GM12864 (cell line): ENCODE data around the gene EGLN1.

Experiments
- DNase-seq: peaks from one replicate; pipeline ENCODE4 v3.0.0-alpha.2; 2011; ENCODE audit warnings: low read depth
- H3K4me3 ChIP-seq: 2 replicates; pipeline ENCODE4 v1.5.1; 2011; ENCODE audit warnings: mild to moderate bottlenecking, low read depth, low read length, control low read depth
- CTCF ChIP-seq: IDR thresholded peaks from 2 replicates; pipeline ENCODE4 v1.5.1; 2011; ENCODE audit warnings: low read depth, mild to moderate bottlenecking, moderate library complexity, low read length, control low read depth, inconsistent platforms; ENCODE audit errors: missing control alignments

The EGLN1 gene

GRCh38 chr1:231396643-231397042 lies 25.4 kb downstream of the EGLN1 start:
- TF ChIP-seq CTCF: no peak
- DNase-seq: no peak
- H3K4me3 ChIP-seq: no peak overlapping the region

DNA sequence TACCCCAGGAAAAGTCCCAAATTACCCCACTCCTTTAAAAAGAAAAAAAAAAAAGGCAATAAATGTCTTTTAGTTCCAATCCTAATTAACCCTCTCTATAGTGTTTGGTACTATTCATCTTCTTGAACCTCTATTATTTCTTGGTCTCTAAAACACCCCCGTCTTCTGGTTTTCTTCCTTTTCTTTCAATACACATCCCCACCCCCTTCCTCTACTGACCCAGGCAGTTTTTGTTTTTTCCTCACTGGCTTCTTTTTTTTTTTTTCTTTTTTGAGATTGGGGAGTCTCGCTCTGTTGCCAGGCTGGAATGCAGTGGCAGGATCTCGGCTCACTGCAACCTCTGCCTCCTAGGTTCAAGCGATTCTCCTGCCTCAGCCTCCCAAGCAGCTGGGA lies 26.1 kb downstream of the EGLN1 start:
- H3K4me3 ChIP-seq: no peak overlapping the region
- no peak for DNase-seq
- no peak for TF ChIP-seq CTCF

DNA sequence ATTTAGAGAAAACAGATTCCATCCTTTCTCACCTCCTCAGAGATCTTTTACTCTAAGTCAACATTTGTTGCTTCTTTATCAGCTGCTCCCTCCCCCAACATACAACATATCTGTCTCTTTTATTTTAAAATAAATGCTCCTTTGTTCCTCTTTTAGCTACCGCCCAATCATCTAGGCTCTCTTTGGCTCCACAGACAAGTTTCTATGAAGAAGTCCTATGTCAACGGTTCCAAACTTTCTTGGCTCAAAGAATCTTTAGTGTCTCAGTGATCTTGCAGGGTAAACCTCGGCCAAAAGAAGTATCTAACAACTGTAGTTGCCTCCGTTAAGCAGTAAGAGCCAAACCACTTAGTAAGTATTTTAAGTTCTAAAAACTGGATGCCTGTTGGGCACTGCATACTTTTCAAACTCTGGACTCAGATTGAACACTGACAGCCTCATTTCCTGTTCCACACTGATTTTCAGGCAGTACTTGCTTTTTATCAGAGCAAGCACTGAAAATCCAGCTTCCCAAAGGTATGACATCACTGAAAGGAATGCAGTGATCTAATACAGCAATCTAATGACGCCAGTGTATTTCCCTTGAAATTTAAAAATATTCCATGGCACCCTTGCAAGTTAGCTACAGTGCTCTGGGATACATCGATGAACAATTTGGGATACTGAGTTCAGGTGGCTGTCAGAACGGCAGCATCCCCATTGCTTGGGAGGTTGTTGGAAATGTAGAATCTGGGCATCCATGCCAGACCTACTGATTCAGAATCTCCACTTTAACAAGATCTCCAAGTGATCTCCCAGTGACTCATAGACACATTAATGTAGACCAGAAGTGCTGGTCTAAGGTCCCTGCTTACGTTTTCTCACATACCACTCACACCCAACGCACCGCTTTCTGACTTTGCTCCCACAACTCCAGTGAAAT lies 26.8 kb downstream of the EGLN1 start:
- DNase-seq: no peak
- TF ChIP-seq CTCF: no peak
- H3K4me3 ChIP-seq: no peak overlapping the region

- H3K4me3 ChIP-seq: no peak overlapping the region
- TF ChIP-seq CTCF: no peak
- no peak for DNase-seq
These were observed 28.4 kb downstream of the EGLN1 start for GRCh38 chr1:231393668-231394067.

DNA sequence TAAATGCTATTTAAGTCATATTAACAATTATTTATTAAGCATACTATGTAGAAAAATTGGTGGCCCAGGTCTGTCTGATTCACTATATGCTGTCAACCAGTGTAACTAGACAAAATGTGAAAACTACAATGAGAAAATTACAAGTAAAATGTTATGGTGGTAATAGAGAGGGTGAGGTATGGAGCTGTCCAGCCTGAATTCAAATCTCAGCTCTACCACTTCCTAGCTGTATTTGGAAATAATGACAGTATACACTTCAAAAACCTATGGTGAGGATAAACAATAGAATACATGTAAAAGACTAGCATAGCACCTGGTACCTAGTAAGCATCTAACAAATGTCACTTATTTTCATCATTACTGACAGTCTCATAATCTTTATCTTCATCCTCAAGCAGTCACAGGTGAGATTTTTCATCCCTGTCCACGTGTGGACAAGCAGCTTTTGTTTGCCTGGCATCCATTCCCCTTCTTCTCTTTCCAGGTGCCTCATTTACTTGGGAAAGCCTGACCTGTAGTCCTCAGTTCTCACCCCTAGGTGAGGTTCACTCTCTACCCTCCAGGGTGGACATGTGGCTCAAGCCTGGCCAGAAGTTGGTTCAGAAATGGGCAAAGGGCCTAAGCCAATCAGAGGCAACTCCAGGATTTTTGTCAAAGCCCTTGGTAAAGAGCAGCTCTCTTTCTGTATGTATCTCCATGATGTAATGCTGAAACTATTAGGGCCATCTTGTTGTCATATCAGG lies 29.5 kb downstream of the EGLN1 start:
- no peak overlapping the region for H3K4me3 ChIP-seq
- no peak for TF ChIP-seq CTCF
- no peak for DNase-seq

GRCh38 chr1:231390071-231390470 lies 32.0 kb downstream of the EGLN1 start:
- H3K4me3 ChIP-seq: no peak overlapping the region
- no peak for TF ChIP-seq CTCF
- no peak for DNase-seq
